A673 (cell line): ENCODE data around the gene RPL13A.

ENCODE experiments used
- EZH2 ChIP-seq: fragments of 200-600 bp; sonication (generic); IDR thresholded peaks from 2 replicates; pipeline ENCODE4 v1.6.1; 2017; ENCODE audit warnings: borderline replicate concordance, low read depth, mild to moderate bottlenecking, mixed read lengths, antibody characterized with exemption, low read length; ENCODE audit not compliant: poor library complexity, severe bottlenecking
- TF ChIP-seq, protein P1 (sequence below): fragments of 300-800, 200-600 bp; sonication (generic); conservative IDR thresholded peaks from 2 replicates; pipeline ENCODE4 v1.5.1; 2017; ENCODE audit warnings: low read depth, mild to moderate bottlenecking, antibody characterized with exemption, low read length, moderate library complexity, mixed read lengths

DNA sequence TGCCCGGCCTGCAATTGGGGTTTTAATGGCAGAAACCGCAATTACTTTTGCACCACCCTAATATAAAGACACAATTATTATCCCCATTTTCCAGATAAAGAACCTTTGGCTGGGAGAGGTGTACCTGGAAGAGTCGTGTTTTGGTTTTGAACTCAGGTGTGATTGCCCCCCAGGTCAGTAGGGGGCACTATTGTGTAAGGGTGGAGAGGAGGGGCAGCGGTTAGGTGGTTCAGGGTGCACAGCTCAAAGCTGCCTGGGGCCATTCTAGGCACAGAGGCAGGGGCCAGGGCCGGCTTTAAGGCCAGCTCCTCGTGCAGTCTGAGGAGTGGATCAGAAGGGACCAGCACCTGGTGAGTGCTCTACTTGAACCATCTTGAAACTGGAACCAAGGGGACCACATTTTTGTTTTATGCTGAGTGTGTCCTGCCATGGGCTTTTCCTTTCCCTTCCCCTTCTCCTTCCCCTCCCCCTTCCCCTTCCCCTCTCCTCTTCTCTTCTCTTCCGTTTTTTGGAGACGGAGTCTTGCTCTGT lies 19.2 kb downstream of the RPL13A start:
- TF ChIP-seq, protein P1, sequence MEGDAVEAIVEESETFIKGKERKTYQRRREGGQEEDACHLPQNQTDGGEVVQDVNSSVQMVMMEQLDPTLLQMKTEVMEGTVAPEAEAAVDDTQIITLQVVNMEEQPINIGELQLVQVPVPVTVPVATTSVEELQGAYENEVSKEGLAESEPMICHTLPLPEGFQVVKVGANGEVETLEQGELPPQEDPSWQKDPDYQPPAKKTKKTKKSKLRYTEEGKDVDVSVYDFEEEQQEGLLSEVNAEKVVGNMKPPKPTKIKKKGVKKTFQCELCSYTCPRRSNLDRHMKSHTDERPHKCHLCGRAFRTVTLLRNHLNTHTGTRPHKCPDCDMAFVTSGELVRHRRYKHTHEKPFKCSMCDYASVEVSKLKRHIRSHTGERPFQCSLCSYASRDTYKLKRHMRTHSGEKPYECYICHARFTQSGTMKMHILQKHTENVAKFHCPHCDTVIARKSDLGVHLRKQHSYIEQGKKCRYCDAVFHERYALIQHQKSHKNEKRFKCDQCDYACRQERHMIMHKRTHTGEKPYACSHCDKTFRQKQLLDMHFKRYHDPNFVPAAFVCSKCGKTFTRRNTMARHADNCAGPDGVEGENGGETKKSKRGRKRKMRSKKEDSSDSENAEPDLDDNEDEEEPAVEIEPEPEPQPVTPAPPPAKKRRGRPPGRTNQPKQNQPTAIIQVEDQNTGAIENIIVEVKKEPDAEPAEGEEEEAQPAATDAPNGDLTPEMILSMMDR = peak; percentile 87
- TF ChIP-seq EZH2 = no peak
